ENCODE data around the gene GRM5. TPM values are rescaled to one million over a fixed set of nuclear protein-coding genes. Genes with fewer than 3 reads are reported as not detected.
"Not testable (repeated sequence)": the region's sequence is repeated elsewhere in the genome, so short reads cannot be mapped to it uniquely, and the experiment has no call there.

The GRM5 gene
- total RNA-seq, 1 experiment from 2014 or later = not detected

GRCh38 chr11:88849368-88849767 lies 216.4 kb downstream of the GRM5 start:
- TF ChIP-seq EZH2 (IDR thresholded peaks at IDR 0.05; ENCODE audit: low read depth) = no peak
- no peak for TF ChIP-seq CTCF (conservative IDR thresholded peaks at IDR 0.05)
- Histone ChIP-seq H3F3A (ENCODE audit: insufficient read depth, low read depth) (no peaks in the 10 kb centered on the region), H3K27ac (no peak overlapping the region), H3K4me1 (replicated peaks; ENCODE audit: insufficient read depth) (no peaks in the 10 kb centered on the region), H3K79me2 (ENCODE audit: low read depth) (no peaks in the 10 kb centered on the region), H4K20me1 (ENCODE audit: insufficient read depth) (no peaks in the 10 kb centered on the region), H2AFZ (no peak overlapping the region), H3K9me2 (ENCODE audit: insufficient read depth) (no peaks in the 10 kb centered on the region), H3K27me3 (ENCODE audit: insufficient read depth, low read depth) (no peaks in the 10 kb centered on the region), H3K4me2 (no peak overlapping the region), H3K9me3 (ENCODE audit: insufficient read depth, low read depth) (no peaks in the 10 kb centered on the region), H3K36me3 (ENCODE audit: low read depth) (no peaks in the 10 kb centered on the region), H3K4me3 (no peak overlapping the region)
- no peak for DNase-seq
- CTCF ChIA-PET = no interaction called here
- POLR2A ChIA-PET (ENCODE audit: unreplicated experiment) = no interaction called here
- intact Hi-C loops (cut with micrococcal nuclease; ENCODE audit: unreplicated experiment) = no loop called here
- BruUV-seq (replicated peaks) = no TSS peak

- BruUV-seq (replicated peaks); H4K20me1 ChIP-seq (ENCODE audit: insufficient read depth); POLR2A ChIA-PET (ENCODE audit: unreplicated experiment); H3F3A ChIP-seq (ENCODE audit: insufficient read depth, low read depth); H3K9me2 ChIP-seq (ENCODE audit: insufficient read depth); intact Hi-C loops (cut with micrococcal nuclease; ENCODE audit: unreplicated experiment); H3K9me3 ChIP-seq (ENCODE audit: insufficient read depth, low read depth); H3K4me1 ChIP-seq (replicated peaks; ENCODE audit: insufficient read depth); H3K4me3 ChIP-seq; H3K4me2 ChIP-seq; H2AFZ ChIP-seq; CTCF ChIA-PET; H3K27me3 ChIP-seq (ENCODE audit: insufficient read depth, low read depth); H3K36me3 ChIP-seq (ENCODE audit: low read depth); DNase-seq; H3K79me2 ChIP-seq (ENCODE audit: low read depth); H3K27ac ChIP-seq: not testable (repeated sequence)
Observed at GRCh38 chr11:88846266-88846665, 219.5 kb downstream of the GRM5 start.

- DNase-seq; intact Hi-C loops (cut with micrococcal nuclease; ENCODE audit: unreplicated experiment); H3K36me3 ChIP-seq (ENCODE audit: low read depth); H3K79me2 ChIP-seq (ENCODE audit: low read depth); H3K27ac ChIP-seq; H3K4me2 ChIP-seq; H2AFZ ChIP-seq; POLR2A ChIA-PET (ENCODE audit: unreplicated experiment); H3K9me3 ChIP-seq (ENCODE audit: insufficient read depth, low read depth); H3K4me3 ChIP-seq; H3K4me1 ChIP-seq (replicated peaks; ENCODE audit: insufficient read depth); BruUV-seq (replicated peaks); H3K9me2 ChIP-seq (ENCODE audit: insufficient read depth); H3K27me3 ChIP-seq (ENCODE audit: insufficient read depth, low read depth); H4K20me1 ChIP-seq (ENCODE audit: insufficient read depth); CTCF ChIA-PET; H3F3A ChIP-seq (ENCODE audit: insufficient read depth, low read depth): not testable (repeated sequence)
Observed at GRCh38 chr11:88844941-88845340, 220.8 kb downstream of the GRM5 start.

GRCh38 chr11:88843766-88844426 lies 221.9 kb downstream of the GRM5 start:
- CTCF ChIA-PET; H3K36me3 ChIP-seq (ENCODE audit: low read depth); BruUV-seq (replicated peaks): not testable (repeated sequence)

GRCh38 chr11:88838139-88838538 lies 227.6 kb downstream of the GRM5 start:
- H3K27ac ChIP-seq; intact Hi-C loops (cut with micrococcal nuclease; ENCODE audit: unreplicated experiment); DNase-seq; CTCF ChIA-PET; H3K9me3 ChIP-seq (ENCODE audit: insufficient read depth, low read depth); H2AFZ ChIP-seq; BruUV-seq (replicated peaks); H3K4me1 ChIP-seq (replicated peaks; ENCODE audit: insufficient read depth); H4K20me1 ChIP-seq (ENCODE audit: insufficient read depth); H3K4me2 ChIP-seq; POLR2A ChIA-PET (ENCODE audit: unreplicated experiment); H3K4me3 ChIP-seq; H3K36me3 ChIP-seq (ENCODE audit: low read depth); H3K9me2 ChIP-seq (ENCODE audit: insufficient read depth); H3K27me3 ChIP-seq (ENCODE audit: insufficient read depth, low read depth); H3K79me2 ChIP-seq (ENCODE audit: low read depth); H3F3A ChIP-seq (ENCODE audit: insufficient read depth, low read depth): not testable (repeated sequence)

More at GRCh38 chr11:88843766-88844426, 221.9 kb downstream of the GRM5 start:
- H3K9me3 ChIP-seq (ENCODE audit: insufficient read depth, low read depth); intact Hi-C loops (cut with micrococcal nuclease; ENCODE audit: unreplicated experiment); H3F3A ChIP-seq (ENCODE audit: insufficient read depth, low read depth); H3K27me3 ChIP-seq (ENCODE audit: insufficient read depth, low read depth); H3K4me1 ChIP-seq (replicated peaks; ENCODE audit: insufficient read depth); H3K79me2 ChIP-seq (ENCODE audit: low read depth); H3K4me2 ChIP-seq; H3K4me3 ChIP-seq; H4K20me1 ChIP-seq (ENCODE audit: insufficient read depth); DNase-seq; H3K9me2 ChIP-seq (ENCODE audit: insufficient read depth); H2AFZ ChIP-seq; H3K27ac ChIP-seq; POLR2A ChIA-PET (ENCODE audit: unreplicated experiment): not testable (repeated sequence)

- H3K27me3 ChIP-seq (ENCODE audit: insufficient read depth, low read depth); DNase-seq; H3K79me2 ChIP-seq (ENCODE audit: low read depth); CTCF ChIA-PET; H3K27ac ChIP-seq; H3F3A ChIP-seq (ENCODE audit: insufficient read depth, low read depth); H3K9me2 ChIP-seq (ENCODE audit: insufficient read depth); H3K36me3 ChIP-seq (ENCODE audit: low read depth); H3K4me1 ChIP-seq (replicated peaks; ENCODE audit: insufficient read depth); H2AFZ ChIP-seq; POLR2A ChIA-PET (ENCODE audit: unreplicated experiment); intact Hi-C loops (cut with micrococcal nuclease; ENCODE audit: unreplicated experiment); H4K20me1 ChIP-seq (ENCODE audit: insufficient read depth); H3K4me2 ChIP-seq; H3K9me3 ChIP-seq (ENCODE audit: insufficient read depth, low read depth); BruUV-seq (replicated peaks); H3K4me3 ChIP-seq: not testable (repeated sequence)
Observed at GRCh38 chr11:88835709-88836108, 230.1 kb downstream of the GRM5 start.

Measured in PC-9 (cell line).